IMR-90 (cell line): Measurements from ENCODE around the gene FUT4. TPM values are rescaled to one million over a fixed set of nuclear protein-coding genes. Genes with fewer than 3 reads are reported as not detected.
A peak's percentile ranks its signal among the peaks of the same experiment; 100 is the strongest.

Experiments used
- ATAC-seq: fragments of 200-7000 bp; cut with Tn5 transposase; 2 replicates; pipeline ENCODE4 v1.9.1; 2020; ENCODE audit warnings: low read depth, mild to moderate bottlenecking, moderate library complexity
- BruUV-seq: library from RNA; stranded (reverse); fragments of 400-500 nt; replicated peaks from 2 replicates; lab custom pipeline; 2021; lab: Mats Ljungman, UMichigan
- CTCF ChIA-PET: fragments of 300-600 bp; formaldehyde crosslinking; extraction: SDS; loops from one replicate; lab custom pipeline; 2021; ENCODE audit warnings: antibody characterized with exemption; lab: Yijun Ruan, JAX
- POLR2A ChIA-PET: fragments of 300-600 bp; sonication (Branson Sonifier 250); formaldehyde crosslinking; loops from one replicate; lab custom pipeline; 2022; ENCODE audit warnings: antibody characterized with exemption; ENCODE audit not compliant: unreplicated experiment; lab: Charles Lee
- DNase-seq: peaks from one replicate; pipeline ENCODE4 v3.0.0; 2013
- H2AFZ ChIP-seq: replicated peaks from 2 replicates; pipeline ENCODE3; 2013; ENCODE audit warnings: low read length, mild to moderate bottlenecking; ENCODE audit not compliant: poor library complexity
- H2AK5ac ChIP-seq: 2 replicates; pipeline ENCODE4 v1.6.1; 2013; ENCODE audit warnings: low read depth, low read length, inconsistent platforms
- H2AK9ac ChIP-seq: replicated peaks from 2 replicates; pipeline ENCODE3; 2013; ENCODE audit warnings: mild to moderate bottlenecking, low read depth, low read length, moderate library complexity; ENCODE audit not compliant: poor library complexity
- H2BK120ac ChIP-seq: 2 replicates; pipeline ENCODE4 v1.6.1; 2013; ENCODE audit warnings: low read depth, low read length, inconsistent platforms
- H2BK15ac ChIP-seq: 3 replicates; pipeline ENCODE4 v1.6.1; 2013; ENCODE audit warnings: low read depth, low read length, inconsistent platforms
- H2BK20ac ChIP-seq: 2 replicates; pipeline ENCODE4 v1.6.1; 2013; ENCODE audit warnings: low read depth, mild to moderate bottlenecking, inconsistent platforms, low read length, moderate library complexity
- H2BK5ac ChIP-seq: 2 replicates; pipeline ENCODE4 v1.6.1; 2013; ENCODE audit warnings: mild to moderate bottlenecking, low read depth, low read length, inconsistent platforms; ENCODE audit not compliant: poor library complexity, severe bottlenecking
- H3K14ac ChIP-seq: replicated peaks from 2 replicates; pipeline ENCODE4 v1.6.1; 2013; ENCODE audit warnings: low read depth, low read length, inconsistent platforms
- H3K18ac ChIP-seq: 2 replicates; pipeline ENCODE4 v1.6.1; 2013; ENCODE audit warnings: low read depth, low read length, control low read depth
- H3K23ac ChIP-seq: 2 replicates; pipeline ENCODE4 v1.6.1; 2013; ENCODE audit warnings: low read depth, low read length, inconsistent platforms
- H3K27ac ChIP-seq: 2 replicates; pipeline ENCODE4 v1.5.1; 2013; ENCODE audit warnings: mild to moderate bottlenecking, control low read depth, low read length; ENCODE audit not compliant: insufficient read depth
- H3K27me3 ChIP-seq: 2 replicates; pipeline ENCODE4 v1.6.1; 2013; ENCODE audit warnings: low read length; ENCODE audit not compliant: control insufficient read depth, insufficient read depth
- H3K36me3 ChIP-seq: 2 replicates; pipeline ENCODE4 v1.6.1; 2013; ENCODE audit warnings: low read length, mixed read lengths; ENCODE audit not compliant: control insufficient read depth, insufficient read depth
- H3K4ac ChIP-seq: 2 replicates; pipeline ENCODE4 v1.6.1; 2013; ENCODE audit warnings: low read depth, low read length, inconsistent platforms
- H3K4me1 ChIP-seq: 2 replicates; pipeline ENCODE4 v1.6.1; 2013; ENCODE audit warnings: low read length, mixed read lengths; ENCODE audit not compliant: control insufficient read depth, insufficient read depth
- H3K4me2 ChIP-seq: 2 replicates; pipeline ENCODE4 v1.6.1; 2013; ENCODE audit warnings: low read depth, mild to moderate bottlenecking, control low read depth, low read length, moderate library complexity
- H3K4me3 ChIP-seq: 2 replicates; pipeline ENCODE4 v1.5.1; 2013; ENCODE audit warnings: low read depth, mild to moderate bottlenecking, control low read depth, low read length, moderate library complexity; ENCODE audit not compliant: insufficient read depth
- H3K56ac ChIP-seq: 2 replicates; pipeline ENCODE4 v1.6.1; 2013; ENCODE audit warnings: low read length, inconsistent platforms; ENCODE audit not compliant: insufficient read depth; ENCODE audit errors: extremely low read depth
- H3K79me1 ChIP-seq, 2 experiments: 2 replicates each; pipeline ENCODE4 v1.6.1; 2013; ENCODE audit warnings: low read length in 2 of 2, inconsistent platforms in 1 of 2, low read depth in 1 of 2
- H3K9ac ChIP-seq: 2 replicates; pipeline ENCODE4 v1.6.1; 2013; ENCODE audit warnings: low read depth, low read length, control low read depth
- H3K9me1 ChIP-seq: 2 replicates; pipeline ENCODE4 v1.6.1; 2013; ENCODE audit warnings: low read length, inconsistent platforms; ENCODE audit not compliant: insufficient read depth
- H3K9me3 ChIP-seq: 2 replicates; pipeline ENCODE4 v1.6.1; 2013; ENCODE audit warnings: low read length; ENCODE audit not compliant: control insufficient read depth, insufficient read depth
- H4K20me1 ChIP-seq: 2 replicates; pipeline ENCODE4 v1.6.1; 2013; ENCODE audit warnings: low read length, inconsistent platforms; ENCODE audit not compliant: insufficient read depth
- H4K5ac ChIP-seq: 2 replicates; pipeline ENCODE4 v1.6.1; 2013; ENCODE audit warnings: mild to moderate bottlenecking, low read depth, low read length, control low read depth
- H4K8ac ChIP-seq, 2 experiments: 2 replicates each; pipeline ENCODE4 v1.6.1; 2013; ENCODE audit warnings: low read depth in 2 of 2, low read length in 2 of 2, control low read depth in 1 of 2, inconsistent platforms in 1 of 2
- H4K91ac ChIP-seq: 2 replicates; pipeline ENCODE4 v1.6.1; 2013; ENCODE audit warnings: low read depth, low read length, inconsistent platforms; ENCODE audit not compliant: insufficient read depth
- CEBPB ChIP-seq: IDR thresholded peaks from 2 replicates; pipeline ENCODE4 v1.6.1; 2012; ENCODE audit warnings: low read depth, low read length, improper control_type of control experiment
- FOS ChIP-seq: fragments of 150-350 bp; IDR thresholded peaks from 2 replicates; pipeline ENCODE4 v1.6.1; 2016; ENCODE audit warnings: low read depth, low read length
- WGBS, 2 experiments: methylation state at CpG; one replicate each; pipeline versions ENCODE4 v1.1.5 to v1.1.7; 2013; ENCODE audit warnings: missing lambda C conversion rate in 2 of 2; ENCODE audit not compliant: insufficient read length in 1 of 2; ENCODE audit errors: extremely low coverage in 2 of 2; 5-methylcytosine and 5-hydroxymethylcytosine counted together
- dilution Hi-C: fragments of 300-500 bp; cut with HindIII; formaldehyde crosslinking; loops from one replicate; pipeline ENCODE4 v1.14.3; 2018; ENCODE audit warnings: low sequenced_read_pairs; ENCODE audit not compliant: unreplicated experiment
- in situ Hi-C: fragments of 300-500 bp; cut with MboI; formaldehyde crosslinking; loops from 3 replicates; pipeline ENCODE4 v1.14.3; 2019; ENCODE audit warnings: low sequenced_read_pairs, inconsistent platforms, mixed read lengths
- intact Hi-C: fragments of 100-400 bp; cut with micrococcal nuclease; formaldehyde crosslinking; loops from 2 replicates; pipeline ENCODE4 v1.10.0; 2022
- polyA plus RNA-seq, 3 experiments: library from polyadenylated mRNA; depleted of rRNA; stranded (reverse); fragments of >200 nt; gene quantifications; 2 replicates each; pipeline ENCODE4 v1.2.3, GENCODE V29; 2012; ENCODE audit warnings: low replicate concordance in 1 of 3
- total RNA-seq: library from RNA; depleted of rRNA; stranded (reverse); fragments of >200 nt; gene quantifications from 2 replicates; pipeline ENCODE4 v1.2.3, GENCODE V29; 2012

FUT4 gene
- total and polyA plus RNA-seq, 2 of the 4 experiments (the other 2 are of a cell fraction): 2.2 to 2.4 TPM

DNA sequence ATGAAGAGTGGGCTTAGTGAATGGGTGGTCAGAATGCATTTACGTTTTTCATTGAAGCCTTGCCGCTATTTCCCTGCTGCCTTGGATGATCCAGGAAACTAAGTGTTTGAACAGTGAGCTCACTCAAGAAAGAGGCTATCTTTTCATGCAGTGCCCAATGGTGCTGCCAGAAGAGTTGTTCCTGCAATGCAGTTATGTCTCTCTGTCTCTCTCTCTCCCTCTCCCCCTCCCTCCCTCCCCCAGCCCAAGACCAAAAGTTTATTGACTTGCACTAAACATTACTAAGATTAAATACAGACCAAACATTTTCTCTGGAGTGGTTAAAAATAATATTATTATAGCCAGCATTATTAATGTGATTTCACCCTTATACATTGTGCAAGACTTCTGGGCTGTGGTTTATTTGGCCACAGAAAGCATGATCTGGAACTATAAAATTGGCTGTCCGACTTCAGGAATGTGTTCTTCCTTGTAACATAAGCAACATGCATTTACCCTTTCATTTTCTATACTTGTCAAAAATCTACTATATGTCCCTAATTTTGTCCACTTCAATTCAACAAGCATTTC lies 6.6 kb upstream of the FUT4 start:
- in situ Hi-C loops: no loop called here

More for the DNA sequence above, 6.6 kb upstream of the FUT4 start:
- H4K8ac ChIP-seq: 0 out of 4 replicates have a peak overlapping the region, but pooled peaks of 1 of the 2 experiments have one; percentile 2
- dilution Hi-C loops (no loop called here), intact Hi-C loops (no loop called here)
- H3K9ac ChIP-seq: no peak overlapping the region
- H3K4me1 ChIP-seq: peaks cover 3% of the 10 kb centered on the region
- peak overlapping the region; percentile 75 for H3K4me2 ChIP-seq
- no TSS peak for BruUV-seq
- no peak overlapping the region for H4K5ac ChIP-seq
- DNase-seq: peak; percentile 77
- H3K9me3 ChIP-seq: no peaks in the 10 kb centered on the region
- H4K91ac ChIP-seq: no peak overlapping the region
- H3K56ac ChIP-seq: no peak overlapping the region
- no peak overlapping the region for H2AFZ ChIP-seq
- H2AK5ac ChIP-seq: no peak overlapping the region
- H3K36me3 ChIP-seq: no peaks in the 10 kb centered on the region
- no peak overlapping the region for H3K14ac ChIP-seq
- no peaks in the 10 kb centered on the region for H4K20me1 ChIP-seq
- no peak overlapping the region for H2AK9ac ChIP-seq
- no peak overlapping the region for H3K4ac ChIP-seq
- ChIA-PET POLR2A (no interaction called here), CTCF (no interaction called here)
- 0 out of 2 replicates have a peak, but pooled peaks cover 3% of the 10 kb centered on the region for H3K9me1 ChIP-seq
- WGBS, 2 experiments: no CpG with 5 or more reads among the region's 3 CpGs
- H3K18ac ChIP-seq: peak overlapping the region; percentile 28; the same call in 1 of the 2 replicates
- ATAC-seq: peak; percentile 79
- H2BK120ac ChIP-seq: no peak overlapping the region
- H2BK5ac ChIP-seq: no peak overlapping the region
- no peak overlapping the region for H3K4me3 ChIP-seq
- peaks cover 5% of the 10 kb centered on the region; the same call in 1 of the 2 replicates for H3K27me3 ChIP-seq
- TF ChIP-seq CEBPB (peak; percentile 95), FOS (no peak)
- H2BK20ac ChIP-seq: no peak overlapping the region
- H3K27ac ChIP-seq: peak overlapping the region; percentile 20; the same call in 1 of the 2 replicates
- H3K79me1 ChIP-seq: no peaks in the 10 kb centered on the region
- no peak overlapping the region for H2BK15ac ChIP-seq
- no peak overlapping the region for H3K23ac ChIP-seq
